ENCODE measurements around the gene TNXB. TPM values are rescaled to one million over a fixed set of nuclear protein-coding genes. Genes with fewer than 3 reads are reported as not detected.

Gene TNXB
- polyA plus RNA-seq, 1 donor from 2014 or later: 3.3 TPM

- H3K36me3 ChIP-seq (ENCODE audit: insufficient read depth, low read length): no peaks in the 10 kb centered on the region
- H3K4me3 ChIP-seq (ENCODE audit: low read length): no peak overlapping the region
- no peak overlapping the region for H2AFZ ChIP-seq (ENCODE audit: low read depth, low read length)
- H3F3A ChIP-seq (ENCODE audit: insufficient read depth, low read length, poor library complexity, severe bottlenecking): no peaks in the 10 kb centered on the region
- H3K27ac ChIP-seq (ENCODE audit: low read length): no peak overlapping the region
- H3K9me2 ChIP-seq (ENCODE audit: insufficient read depth, low read length): no peaks in the 10 kb centered on the region
- TF ChIP-seq, protein P1, sequence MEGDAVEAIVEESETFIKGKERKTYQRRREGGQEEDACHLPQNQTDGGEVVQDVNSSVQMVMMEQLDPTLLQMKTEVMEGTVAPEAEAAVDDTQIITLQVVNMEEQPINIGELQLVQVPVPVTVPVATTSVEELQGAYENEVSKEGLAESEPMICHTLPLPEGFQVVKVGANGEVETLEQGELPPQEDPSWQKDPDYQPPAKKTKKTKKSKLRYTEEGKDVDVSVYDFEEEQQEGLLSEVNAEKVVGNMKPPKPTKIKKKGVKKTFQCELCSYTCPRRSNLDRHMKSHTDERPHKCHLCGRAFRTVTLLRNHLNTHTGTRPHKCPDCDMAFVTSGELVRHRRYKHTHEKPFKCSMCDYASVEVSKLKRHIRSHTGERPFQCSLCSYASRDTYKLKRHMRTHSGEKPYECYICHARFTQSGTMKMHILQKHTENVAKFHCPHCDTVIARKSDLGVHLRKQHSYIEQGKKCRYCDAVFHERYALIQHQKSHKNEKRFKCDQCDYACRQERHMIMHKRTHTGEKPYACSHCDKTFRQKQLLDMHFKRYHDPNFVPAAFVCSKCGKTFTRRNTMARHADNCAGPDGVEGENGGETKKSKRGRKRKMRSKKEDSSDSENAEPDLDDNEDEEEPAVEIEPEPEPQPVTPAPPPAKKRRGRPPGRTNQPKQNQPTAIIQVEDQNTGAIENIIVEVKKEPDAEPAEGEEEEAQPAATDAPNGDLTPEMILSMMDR (IDR thresholded peaks at IDR 0.05; ENCODE audit: poor library complexity, severe bottlenecking): no peak
- TF ChIP-seq TAF1 (IDR thresholded peaks at IDR 0.05; ENCODE audit: low read depth) (no peak), POLR2AphosphoS5 (IDR thresholded peaks at IDR 0.05) (no peak), SMC3 (conservative IDR thresholded peaks at IDR 0.05; ENCODE audit: poor library complexity) (no peak), REST (IDR thresholded peaks at IDR 0.05; ENCODE audit: borderline replicate concordance) (no peak), EP300 (conservative IDR thresholded peaks at IDR 0.05; ENCODE audit: poor library complexity, severe bottlenecking) (no peak), RAD21 (conservative IDR thresholded peaks at IDR 0.05) (no peak), EZH2 (IDR thresholded peaks at IDR 0.05; ENCODE audit: borderline replicate concordance, insufficient read depth, low read length, poor library complexity, severe bottlenecking) (no peak), MXI1 (conservative IDR thresholded peaks at IDR 0.05; ENCODE audit: poor library complexity, severe bottlenecking) (no peak)
- H3K27me3 ChIP-seq (ENCODE audit: insufficient read depth, low read depth, low read length): no peaks in the 10 kb centered on the region
- no peaks in the 10 kb centered on the region for H3K9me3 ChIP-seq (ENCODE audit: low read length)
- no peaks in the 10 kb centered on the region for H4K20me1 ChIP-seq (ENCODE audit: insufficient read depth)
- no peak overlapping the region for H3K4me2 ChIP-seq (ENCODE audit: low read length)
- no peak overlapping the region for H3K9ac ChIP-seq (ENCODE audit: low read length)
- H3K79me2 ChIP-seq (replicated peaks; ENCODE audit: insufficient read depth, low read length): no peaks in the 10 kb centered on the region
Observed at GRCh38 chr6:32110632-32111031, 1.5 kb upstream of the TNXB start.

- Histone ChIP-seq H3K27ac (ENCODE audit: low read length) (no peak overlapping the region), H2AFZ (ENCODE audit: low read depth, low read length) (no peak overlapping the region), H3F3A (ENCODE audit: insufficient read depth, low read length, poor library complexity, severe bottlenecking) (no peaks in the 10 kb centered on the region), H3K9me2 (ENCODE audit: insufficient read depth, low read length) (no peaks in the 10 kb centered on the region), H3K36me3 (ENCODE audit: insufficient read depth, low read length) (no peaks in the 10 kb centered on the region), H3K79me2 (replicated peaks; ENCODE audit: insufficient read depth, low read length) (no peaks in the 10 kb centered on the region), H3K4me3 (ENCODE audit: low read length) (no peak overlapping the region), H4K20me1 (ENCODE audit: insufficient read depth) (no peaks in the 10 kb centered on the region), H3K27me3 (ENCODE audit: insufficient read depth, low read depth, low read length) (no peaks in the 10 kb centered on the region), H3K9me3 (ENCODE audit: low read length) (no peaks in the 10 kb centered on the region), H3K4me2 (ENCODE audit: low read length) (no peak overlapping the region), H3K9ac (ENCODE audit: low read length) (no peak overlapping the region)
- TF ChIP-seq RAD21 (conservative IDR thresholded peaks at IDR 0.05) (no peak), MXI1 (conservative IDR thresholded peaks at IDR 0.05; ENCODE audit: poor library complexity, severe bottlenecking) (no peak), EZH2 (IDR thresholded peaks at IDR 0.05; ENCODE audit: borderline replicate concordance, insufficient read depth, low read length, poor library complexity, severe bottlenecking) (no peak), TAF1 (IDR thresholded peaks at IDR 0.05; ENCODE audit: low read depth) (no peak), EP300 (conservative IDR thresholded peaks at IDR 0.05; ENCODE audit: poor library complexity, severe bottlenecking) (no peak), POLR2AphosphoS5 (IDR thresholded peaks at IDR 0.05) (no peak), REST (IDR thresholded peaks at IDR 0.05; ENCODE audit: borderline replicate concordance) (no peak), SMC3 (conservative IDR thresholded peaks at IDR 0.05; ENCODE audit: poor library complexity) (no peak)
- TF ChIP-seq, protein P1 (IDR thresholded peaks at IDR 0.05; ENCODE audit: poor library complexity, severe bottlenecking): no peak
Observed at GRCh38 chr6:32109765-32110160, 625 bp upstream of the TNXB start.

Measured in neural cell (in vitro differentiated cells).